Smooth muscle cell (in vitro differentiated cells): Measurements from ENCODE around the gene RABL3. TPM values are rescaled to one million over a fixed set of nuclear protein-coding genes. Genes with fewer than 3 reads are reported as not detected.
"Not testable (repeated sequence)": the region's sequence is repeated elsewhere in the genome, so short reads cannot be mapped to it uniquely, and the experiment has no call there.

Experiments used
- DNase-seq: peaks from one replicate; lab custom pipeline; 2025; ENCODE audit not compliant: unreplicated experiment; lab: John Stamatoyannopoulos, UW
- H2AFZ ChIP-seq: fragments of 200-600 bp; sonication (generic); 2 replicates; pipeline ENCODE4 v1.6.0; 2016; ENCODE audit warnings: antibody characterized with exemption, low read depth, mild to moderate bottlenecking
- H3F3A ChIP-seq: fragments of 200-600 bp; sonication (generic); 2 replicates; pipeline ENCODE4 v1.6.0; 2017; ENCODE audit warnings: antibody characterized with exemption, low read depth
- H3K27ac ChIP-seq: fragments of 200-600 bp; sonication (generic); 2 replicates; pipeline ENCODE4 v1.5.1; 2016; ENCODE audit warnings: low read depth, mild to moderate bottlenecking
- H3K27me3 ChIP-seq: fragments of 200-600 bp; sonication (generic); 2 replicates; pipeline ENCODE4 v1.6.1; 2016; ENCODE audit warnings: low read depth, mild to moderate bottlenecking
- H3K36me3 ChIP-seq: fragments of 200-600 bp; sonication (generic); 2 replicates; pipeline ENCODE4 v1.5.1; 2016; ENCODE audit warnings: low read depth
- H3K4me1 ChIP-seq: fragments of 200-600 bp; sonication (generic); 2 replicates; pipeline ENCODE4 v1.5.1; 2016; ENCODE audit warnings: low read depth
- H3K4me2 ChIP-seq: fragments of 200-600 bp; sonication (generic); 2 replicates; pipeline ENCODE4 v1.6.0; 2016; ENCODE audit warnings: mild to moderate bottlenecking
- H3K4me3 ChIP-seq: fragments of 200-600 bp; sonication (generic); 2 replicates; pipeline ENCODE4 v1.5.1; 2016; ENCODE audit warnings: mild to moderate bottlenecking
- H3K79me2 ChIP-seq: fragments of 200-600 bp; sonication (generic); 2 replicates; pipeline ENCODE4 v1.6.0; 2016; ENCODE audit warnings: low read depth, mild to moderate bottlenecking
- H3K9ac ChIP-seq: fragments of 200-600 bp; sonication (generic); 2 replicates; pipeline ENCODE4 v1.6.0; 2016; ENCODE audit warnings: low read depth
- H3K9me3 ChIP-seq: fragments of 200-600 bp; sonication (generic); replicated peaks from 2 replicates; pipeline ENCODE4 v1.5.1; 2016; ENCODE audit warnings: low read depth
- H4K20me1 ChIP-seq: fragments of 200-600 bp; sonication (generic); 2 replicates; pipeline ENCODE4 v1.6.0; 2016; ENCODE audit warnings: low read depth
- WGBS: methylation state at CpG from one replicate; pipeline ENCODE4 v1.1.7; 2016; ENCODE audit warnings: low lambda C conversion rate; 5-methylcytosine and 5-hydroxymethylcytosine counted together
- polyA plus RNA-seq: library from polyadenylated mRNA; unstranded; fragments of >200 nt; fragmentation: Nextera tagmentation; extraction: Ambion mirVana; gene quantifications from 2 replicates; pipeline ENCODE4 v1.2.1, GENCODE V29; 2016
- total RNA-seq: library from RNA; depleted of rRNA; stranded (reverse); fragments of >200 nt; gene quantifications from 2 replicates; pipeline ENCODE4 v1.2.3, GENCODE V29; 2014
- TF ChIP-seq, protein P1 (sequence below): fragments of 200-600 bp; sonication (generic); IDR thresholded peaks from 2 replicates; pipeline ENCODE4 v1.5.1; 2017; ENCODE audit warnings: borderline replicate concordance, mild to moderate bottlenecking, antibody characterized with exemption; ENCODE audit not compliant: insufficient read depth, poor library complexity, severe bottlenecking

Gene RABL3
- total and polyA plus RNA-seq, 2 experiments from 2014 or later: 29.5 to 33.5 TPM

DNA sequence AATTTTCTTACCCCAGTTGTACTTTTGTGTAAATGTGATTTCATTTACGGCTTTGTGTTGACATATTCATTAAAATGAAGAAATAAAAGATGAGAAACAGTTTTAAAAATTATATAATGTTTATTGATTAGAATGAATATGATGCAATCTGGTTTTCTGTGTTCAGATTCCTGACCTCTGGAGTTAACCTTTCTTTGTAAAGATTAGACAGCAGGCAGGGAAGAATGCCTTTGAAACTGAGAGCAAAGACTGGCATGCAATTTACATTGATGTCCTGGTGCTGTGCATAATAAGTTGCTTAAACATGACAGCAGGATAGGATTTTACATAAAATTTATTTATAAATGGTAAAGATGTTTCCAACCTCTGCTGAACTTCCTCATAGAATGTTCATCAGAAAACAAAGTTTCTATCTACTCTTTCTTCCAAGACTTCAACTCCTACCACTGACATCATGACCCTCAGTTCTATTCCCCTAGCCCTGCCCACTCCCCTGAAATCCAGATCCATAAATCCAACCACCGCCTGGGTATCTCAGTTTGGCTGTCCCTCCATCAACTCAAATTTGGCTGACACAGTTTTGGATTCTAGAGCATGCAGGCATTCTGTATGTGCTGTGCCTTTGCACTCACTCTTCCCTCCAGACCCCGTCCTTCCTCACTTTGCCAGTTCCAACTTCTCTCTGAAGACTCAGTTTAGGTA is 62.0 kb downstream of the RABL3 start:
- H3K4me2 ChIP-seq: no peak overlapping the region
- no peaks in the 10 kb centered on the region for H3K9me3 ChIP-seq
- H4K20me1 ChIP-seq: no peaks in the 10 kb centered on the region
- H3K27ac ChIP-seq: no peak overlapping the region
- no peak overlapping the region for H2AFZ ChIP-seq
- H3K4me3 ChIP-seq: peak overlapping the region; percentile 34
- DNase-seq: no peak
- TF ChIP-seq, protein P1, sequence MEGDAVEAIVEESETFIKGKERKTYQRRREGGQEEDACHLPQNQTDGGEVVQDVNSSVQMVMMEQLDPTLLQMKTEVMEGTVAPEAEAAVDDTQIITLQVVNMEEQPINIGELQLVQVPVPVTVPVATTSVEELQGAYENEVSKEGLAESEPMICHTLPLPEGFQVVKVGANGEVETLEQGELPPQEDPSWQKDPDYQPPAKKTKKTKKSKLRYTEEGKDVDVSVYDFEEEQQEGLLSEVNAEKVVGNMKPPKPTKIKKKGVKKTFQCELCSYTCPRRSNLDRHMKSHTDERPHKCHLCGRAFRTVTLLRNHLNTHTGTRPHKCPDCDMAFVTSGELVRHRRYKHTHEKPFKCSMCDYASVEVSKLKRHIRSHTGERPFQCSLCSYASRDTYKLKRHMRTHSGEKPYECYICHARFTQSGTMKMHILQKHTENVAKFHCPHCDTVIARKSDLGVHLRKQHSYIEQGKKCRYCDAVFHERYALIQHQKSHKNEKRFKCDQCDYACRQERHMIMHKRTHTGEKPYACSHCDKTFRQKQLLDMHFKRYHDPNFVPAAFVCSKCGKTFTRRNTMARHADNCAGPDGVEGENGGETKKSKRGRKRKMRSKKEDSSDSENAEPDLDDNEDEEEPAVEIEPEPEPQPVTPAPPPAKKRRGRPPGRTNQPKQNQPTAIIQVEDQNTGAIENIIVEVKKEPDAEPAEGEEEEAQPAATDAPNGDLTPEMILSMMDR: no peak
- H3K36me3 ChIP-seq: no peaks in the 10 kb centered on the region
- no peaks in the 10 kb centered on the region for H3F3A ChIP-seq
- no peak overlapping the region for H3K9ac ChIP-seq
- H3K4me1 ChIP-seq: peaks cover 12% of the 10 kb centered on the region
- 98% methylated on average over 3 of the region's 3 CpGs for WGBS
- no peaks in the 10 kb centered on the region for H3K27me3 ChIP-seq
- no peaks in the 10 kb centered on the region for H3K79me2 ChIP-seq

DNA sequence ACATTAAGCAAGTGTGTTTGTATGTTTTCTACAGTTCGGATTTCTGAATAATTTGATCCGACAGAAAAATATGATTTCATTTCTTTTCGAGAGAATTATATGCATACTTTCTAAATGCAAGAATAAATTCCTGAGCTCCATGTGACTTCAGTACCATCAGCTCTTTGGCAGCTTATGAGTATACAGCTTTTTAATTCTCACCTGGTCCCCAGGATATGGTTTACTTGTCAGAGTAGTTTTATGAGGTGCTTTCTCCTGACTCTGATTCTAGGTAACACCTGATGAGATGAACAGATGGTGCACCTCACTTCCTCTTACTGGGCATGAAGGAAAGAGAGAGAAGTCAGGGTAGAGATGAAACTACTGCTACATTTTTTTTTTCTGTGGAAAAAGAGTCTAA is 63.3 kb downstream of the RABL3 start:
- Histone ChIP-seq H3K9ac (no peak overlapping the region), H3K36me3 (no peaks in the 10 kb centered on the region), H2AFZ (no peak overlapping the region), H3K4me2 (peak overlapping the region; percentile 63), H3K27me3 (no peaks in the 10 kb centered on the region), H3K4me1 (peaks cover 12% of the 10 kb centered on the region), H3K79me2 (no peaks in the 10 kb centered on the region), H3K27ac (peak overlapping the region; percentile 22), H3K4me3 (peak overlapping the region; percentile 24), H3K9me3 (no peaks in the 10 kb centered on the region), H4K20me1 (no peaks in the 10 kb centered on the region), H3F3A (no peaks in the 10 kb centered on the region)
- TF ChIP-seq, protein P1: no peak
- no peak for DNase-seq
- WGBS: 75% methylated on average over 3 of the region's 3 CpGs

DNA sequence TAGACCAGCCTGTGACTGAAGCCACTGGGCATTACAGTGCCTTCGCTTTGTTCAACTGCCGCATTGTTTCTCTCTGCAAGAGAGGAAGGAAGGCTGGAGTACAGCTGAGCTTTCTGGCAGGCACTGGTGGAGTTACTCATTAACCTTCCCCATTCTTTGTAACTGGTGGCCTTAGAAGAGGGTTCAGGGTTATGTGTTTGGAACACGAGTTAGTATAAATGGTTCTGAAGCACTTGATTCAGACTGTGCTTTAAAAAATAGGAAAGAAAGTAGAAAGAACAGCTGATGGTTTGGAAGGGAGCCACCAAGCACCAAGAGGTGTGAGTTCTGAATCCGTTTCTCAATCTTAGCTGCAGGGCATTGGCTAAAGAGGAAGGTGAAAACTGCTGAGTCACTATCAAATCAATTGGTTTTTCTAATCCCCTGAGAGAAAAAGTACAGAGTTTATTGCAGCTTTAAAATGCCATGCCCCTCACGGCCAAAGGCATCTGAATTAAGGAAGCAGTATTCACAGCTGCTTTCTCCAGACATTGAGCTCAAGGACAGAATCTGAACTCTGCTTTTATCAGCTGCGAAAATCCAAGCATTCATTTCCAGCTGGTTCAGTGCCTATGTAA is 63.9 kb downstream of the RABL3 start:
- TF ChIP-seq, protein P1: no peak
- no peak overlapping the region for H3K9ac ChIP-seq
- no peaks in the 10 kb centered on the region for H3K79me2 ChIP-seq
- H3K27me3 ChIP-seq: no peaks in the 10 kb centered on the region
- peak overlapping the region; percentile 63 for H3K4me2 ChIP-seq
- H3K4me1 ChIP-seq: peaks cover 12% of the 10 kb centered on the region
- H4K20me1 ChIP-seq: no peaks in the 10 kb centered on the region
- peak overlapping the region; percentile 24 for H3K4me3 ChIP-seq
- H3K27ac ChIP-seq: peak overlapping the region; percentile 22
- H2AFZ ChIP-seq: peak overlapping the region; percentile 63
- H3F3A ChIP-seq: no peaks in the 10 kb centered on the region
- no peaks in the 10 kb centered on the region for H3K36me3 ChIP-seq
- WGBS: 39% methylated on average over 6 of the region's 6 CpGs
- no peaks in the 10 kb centered on the region for H3K9me3 ChIP-seq
- DNase-seq: no peak

DNA sequence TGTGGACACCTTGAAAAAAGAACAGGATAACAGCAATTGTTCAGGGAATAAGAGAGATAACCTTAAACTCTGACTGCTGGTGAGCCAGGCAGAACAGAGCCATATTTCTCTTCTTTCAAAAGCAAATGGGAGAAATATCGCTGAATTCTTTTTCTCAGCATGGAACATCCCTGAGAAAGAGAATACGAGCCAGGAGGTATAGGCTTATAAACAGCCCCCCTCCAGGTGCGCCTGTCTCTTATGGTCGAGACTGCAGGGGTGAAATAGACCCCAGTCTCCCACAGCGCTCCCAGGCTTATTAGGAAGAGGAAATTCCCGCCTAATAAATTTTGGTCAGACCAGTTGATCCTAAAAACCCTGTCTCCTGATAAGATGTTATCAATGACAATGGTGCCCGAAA is 65.1 kb downstream of the RABL3 start:
- not testable (repeated sequence) for H2AFZ ChIP-seq, H3K27me3 ChIP-seq, H3K4me3 ChIP-seq, DNase-seq, H3F3A ChIP-seq, H3K79me2 ChIP-seq, H3K9me3 ChIP-seq, H4K20me1 ChIP-seq, H3K4me2 ChIP-seq, H3K36me3 ChIP-seq, H3K27ac ChIP-seq, H3K9ac ChIP-seq
- H3K4me1 ChIP-seq: peaks cover 12% of the 10 kb centered on the region
- 88% methylated on average over 7 of the region's 7 CpGs for WGBS
